HUES64 (cell line): ENCODE data around the gene WDR44.
"Not testable (repeated sequence)": the region's sequence is repeated elsewhere in the genome, so short reads cannot be mapped to it uniquely, and the experiment has no call there.

ENCODE experiments used
- H3K27ac ChIP-seq: 2 replicates; pipeline ENCODE4 v1.7.0; 2013; ENCODE audit warnings: low read depth, low read length, inconsistent platforms
- H3K27me3 ChIP-seq: 2 replicates; pipeline ENCODE4 v1.6.1; 2013; ENCODE audit warnings: mild to moderate bottlenecking, low read length; ENCODE audit not compliant: insufficient read depth
- H3K36me3 ChIP-seq: 2 replicates; pipeline ENCODE4 v1.6.1; 2013; ENCODE audit warnings: mild to moderate bottlenecking, low read length; ENCODE audit not compliant: insufficient read depth
- H3K4me1 ChIP-seq: 2 replicates; pipeline ENCODE4 v1.6.1; 2013; ENCODE audit warnings: mild to moderate bottlenecking, low read length, moderate library complexity; ENCODE audit not compliant: insufficient read depth
- H3K4me3 ChIP-seq: 2 replicates; pipeline ENCODE4 v1.5.1; 2013; ENCODE audit warnings: mild to moderate bottlenecking, low read length, moderate library complexity
- H3K9ac ChIP-seq: 2 replicates; pipeline ENCODE4 v1.6.1; 2013; ENCODE audit warnings: mild to moderate bottlenecking, low read depth, low read length
- H3K9me3 ChIP-seq: 2 replicates; pipeline ENCODE4 v1.6.1; 2013; ENCODE audit warnings: low read depth, low read length; ENCODE audit not compliant: insufficient read depth
- WGBS: fragments of 150-250, 120-280 bp; methylation state at CpG from one replicate; pipeline ENCODE4 v1.1.7; 2013; ENCODE audit warnings: missing lambda C conversion rate; 5-methylcytosine and 5-hydroxymethylcytosine counted together

WDR44 gene

GRCh38 chrX:118423558-118423957, 77.7 kb downstream of the WDR44 start:
- Histone ChIP-seq H3K4me3 (no peak overlapping the region), H3K27me3 (no peaks in the 10 kb centered on the region), H3K4me1 (peaks cover under 1% of the 10 kb centered on the region; the same call in 1 of the 2 replicates), H3K36me3 (peaks cover 10% of the 10 kb centered on the region; the same call in 1 of the 2 replicates), H3K9me3 (no peaks in the 10 kb centered on the region), H3K9ac (no peak overlapping the region), H3K27ac (no peak overlapping the region)
- WGBS, result no CpG with 5 or more reads among the region's 4 CpGs

DNA sequence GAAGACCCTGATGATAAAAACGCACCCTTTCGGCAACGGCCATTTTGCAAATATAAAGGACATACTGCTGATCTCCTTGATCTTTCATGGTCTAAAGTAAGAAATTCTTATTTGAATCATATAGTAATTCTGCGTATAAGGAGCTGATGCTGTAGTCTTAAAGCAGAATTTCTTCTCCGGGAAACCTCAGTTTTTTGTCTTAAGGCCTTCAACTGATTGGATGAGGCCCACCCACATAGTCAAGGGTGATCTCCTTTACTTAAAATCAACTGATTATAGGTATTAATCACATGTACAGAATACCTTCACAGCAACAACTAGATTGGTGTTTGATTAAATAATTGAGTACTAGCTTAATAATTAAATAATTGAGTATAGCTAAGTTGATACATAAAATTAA, 86.9 kb downstream of the WDR44 start:
- no peaks in the 10 kb centered on the region for H3K9me3 ChIP-seq
- no peak overlapping the region for H3K9ac ChIP-seq
- H3K27ac ChIP-seq, result no peak overlapping the region
- no peaks in the 10 kb centered on the region for H3K4me1 ChIP-seq
- H3K4me3 ChIP-seq, result no peak overlapping the region
- H3K27me3 ChIP-seq, result no peaks in the 10 kb centered on the region
- peaks cover 51% of the 10 kb centered on the region for H3K36me3 ChIP-seq
- WGBS, result 100% methylated on average over 5 of the region's 5 CpGs

DNA sequence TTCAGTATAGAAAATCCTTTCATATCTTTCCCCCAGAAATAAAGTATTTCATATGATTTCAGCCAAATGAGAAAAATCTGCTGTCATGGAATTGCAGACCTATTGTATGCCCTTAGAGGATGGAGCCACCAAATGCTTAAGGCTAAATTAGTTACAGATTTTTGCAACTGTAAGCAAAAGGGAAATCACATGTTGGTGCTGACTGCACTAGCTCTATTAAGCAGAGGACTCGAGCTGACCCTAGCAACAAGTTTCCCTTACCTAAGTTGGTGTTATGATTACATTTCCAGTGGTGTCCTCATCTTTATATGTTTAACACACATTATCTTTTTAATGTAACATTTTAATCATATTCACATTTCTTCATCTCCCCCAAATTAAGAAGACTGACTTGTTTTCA, 91.4 kb downstream of the WDR44 start:
- peaks cover 57% of the 10 kb centered on the region for H3K36me3 ChIP-seq
- H3K9ac ChIP-seq, result no peak overlapping the region
- WGBS, result no CpG with 5 or more reads among the region's 1 CpG
- H3K4me1 ChIP-seq, result no peaks in the 10 kb centered on the region
- no peaks in the 10 kb centered on the region for H3K27me3 ChIP-seq
- no peak overlapping the region for H3K4me3 ChIP-seq
- no peaks in the 10 kb centered on the region for H3K9me3 ChIP-seq
- no peak overlapping the region for H3K27ac ChIP-seq

- no peaks in the 10 kb centered on the region for H3K4me1 ChIP-seq
- H3K4me3 ChIP-seq, result no peak overlapping the region
- H3K9me3 ChIP-seq, result no peaks in the 10 kb centered on the region
- H3K27me3 ChIP-seq, result no peaks in the 10 kb centered on the region
- H3K9ac ChIP-seq, result no peak overlapping the region
- 94% methylated on average over 3 of the region's 3 CpGs for WGBS
- H3K36me3 ChIP-seq, result peaks cover 34% of the 10 kb centered on the region
- H3K27ac ChIP-seq, result no peak overlapping the region
Measured at GRCh38 chrX:118448273-118448783, 102.4 kb downstream of the WDR44 start.

- H3K4me1 ChIP-seq, result no peaks in the 10 kb centered on the region
- no peaks in the 10 kb centered on the region for H3K27me3 ChIP-seq
- H3K36me3 ChIP-seq, result peaks cover 5% of the 10 kb centered on the region; the same call in 1 of the 2 replicates
- H3K9me3 ChIP-seq, result no peaks in the 10 kb centered on the region
- no peak overlapping the region for H3K4me3 ChIP-seq
- no peak overlapping the region for H3K27ac ChIP-seq
- WGBS, result 62% methylated on average over 3 of the region's 3 CpGs
- no peak overlapping the region for H3K9ac ChIP-seq
Measured at GRCh38 chrX:118455013-118455412, 109.1 kb downstream of the WDR44 start.

DNA sequence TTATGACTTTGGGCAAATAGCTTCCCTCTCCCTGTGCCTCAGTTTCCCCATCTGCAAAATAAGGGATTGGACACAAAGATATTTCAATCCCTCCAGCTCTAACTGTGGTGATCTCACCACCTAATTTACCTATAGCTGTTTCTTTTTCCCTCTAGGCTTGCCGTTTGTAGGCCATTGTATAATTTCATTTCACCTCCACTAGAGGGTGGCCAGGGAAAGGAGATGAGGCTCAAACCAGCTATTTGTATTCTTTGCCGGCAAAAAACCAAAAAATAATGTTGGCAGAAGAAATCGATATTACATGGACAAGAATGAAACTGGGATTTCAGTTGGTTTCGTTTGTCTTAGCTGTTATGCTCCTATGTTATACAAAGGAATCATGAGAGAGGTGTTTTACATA, 113.6 kb downstream of the WDR44 start:
- no peak overlapping the region for H3K27ac ChIP-seq
- no peak overlapping the region for H3K9ac ChIP-seq
- 44% methylated on average over 4 of the region's 4 CpGs for WGBS
- H3K4me1 ChIP-seq, result no peaks in the 10 kb centered on the region
- no peaks in the 10 kb centered on the region for H3K27me3 ChIP-seq
- H3K36me3 ChIP-seq, result no peaks in the 10 kb centered on the region
- no peak overlapping the region for H3K4me3 ChIP-seq
- H3K9me3 ChIP-seq, result no peaks in the 10 kb centered on the region

GRCh38 chrX:118464501-118464900, 118.6 kb downstream of the WDR44 start:
- H3K27ac ChIP-seq, result no peak overlapping the region
- 96% methylated on average over 4 of the region's 6 CpGs for WGBS
- no peak overlapping the region for H3K4me3 ChIP-seq
- no peaks in the 10 kb centered on the region for H3K9me3 ChIP-seq
- H3K9ac ChIP-seq, result no peak overlapping the region
- no peaks in the 10 kb centered on the region for H3K4me1 ChIP-seq
- no peaks in the 10 kb centered on the region for H3K36me3 ChIP-seq
- H3K27me3 ChIP-seq, result no peaks in the 10 kb centered on the region

DNA sequence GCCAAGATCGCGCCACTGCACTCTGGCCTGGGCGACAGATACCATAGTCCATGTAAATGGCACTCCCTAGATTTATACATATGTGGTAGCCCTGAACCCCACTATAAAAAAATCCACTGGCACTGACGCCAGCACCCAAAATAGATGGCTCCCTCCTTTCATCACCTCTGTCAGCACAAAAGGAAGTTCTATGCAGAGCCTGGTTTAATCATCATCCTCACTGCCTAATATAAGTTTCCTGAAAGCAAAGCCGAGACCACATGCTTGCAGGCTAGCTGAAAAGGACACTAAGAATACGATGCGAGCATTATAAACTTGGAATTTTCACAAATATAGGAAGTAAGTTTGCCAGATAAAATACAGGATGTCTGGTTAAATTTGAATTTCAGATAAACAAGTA, 122.2 kb downstream of the WDR44 start:
- Histone ChIP-seq H3K27ac (no peak overlapping the region), H3K9ac (no peak overlapping the region), H3K9me3 (no peaks in the 10 kb centered on the region), H3K4me1 (no peaks in the 10 kb centered on the region), H3K27me3 (no peaks in the 10 kb centered on the region), H3K4me3 (no peak overlapping the region), H3K36me3 (no peaks in the 10 kb centered on the region)
- 88% methylated on average over 7 of the region's 7 CpGs for WGBS

GRCh38 chrX:118470721-118471347, 124.9 kb downstream of the WDR44 start:
- H3K27me3 ChIP-seq, H3K36me3 ChIP-seq, H3K4me1 ChIP-seq, H3K9ac ChIP-seq, H3K27ac ChIP-seq, H3K9me3 ChIP-seq, H3K4me3 ChIP-seq: not testable (repeated sequence)
- WGBS, result 96% methylated on average over 5 of the region's 5 CpGs

DNA sequence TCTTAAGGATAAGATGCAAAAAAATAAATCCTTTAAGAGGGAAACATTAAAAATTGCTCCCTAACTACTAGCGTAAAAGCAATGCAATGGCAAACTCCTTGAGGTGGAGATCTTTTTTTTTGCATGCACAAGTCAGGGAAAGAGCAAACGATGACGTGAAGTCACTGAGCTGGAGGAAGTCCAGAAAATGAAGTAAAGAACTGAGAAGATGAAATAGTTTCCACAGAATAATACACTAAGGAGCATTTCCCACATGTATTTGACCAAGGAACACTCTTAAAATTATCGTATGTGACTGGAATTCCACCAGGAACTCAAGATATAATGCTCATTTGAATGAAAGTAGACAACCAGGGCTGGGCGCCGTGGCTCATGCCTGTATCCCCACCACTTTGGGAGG, 128.7 kb downstream of the WDR44 start:
- no peak overlapping the region for H3K4me3 ChIP-seq
- H3K27me3 ChIP-seq, result no peaks in the 10 kb centered on the region
- no peak overlapping the region for H3K9ac ChIP-seq
- H3K9me3 ChIP-seq, result no peaks in the 10 kb centered on the region
- H3K36me3 ChIP-seq, result no peaks in the 10 kb centered on the region
- H3K27ac ChIP-seq, result no peak overlapping the region
- H3K4me1 ChIP-seq, result no peaks in the 10 kb centered on the region
- WGBS, result 88% methylated on average over 6 of the region's 6 CpGs

- 87% methylated on average over 4 of the region's 4 CpGs for WGBS
- no peak overlapping the region for H3K4me3 ChIP-seq
- no peaks in the 10 kb centered on the region for H3K4me1 ChIP-seq
- no peak overlapping the region for H3K27ac ChIP-seq
- no peaks in the 10 kb centered on the region for H3K36me3 ChIP-seq
- H3K9me3 ChIP-seq, result no peaks in the 10 kb centered on the region
- no peaks in the 10 kb centered on the region for H3K27me3 ChIP-seq
- H3K9ac ChIP-seq, result no peak overlapping the region
Measured at GRCh38 chrX:118475903-118476302, 130.0 kb downstream of the WDR44 start.

DNA sequence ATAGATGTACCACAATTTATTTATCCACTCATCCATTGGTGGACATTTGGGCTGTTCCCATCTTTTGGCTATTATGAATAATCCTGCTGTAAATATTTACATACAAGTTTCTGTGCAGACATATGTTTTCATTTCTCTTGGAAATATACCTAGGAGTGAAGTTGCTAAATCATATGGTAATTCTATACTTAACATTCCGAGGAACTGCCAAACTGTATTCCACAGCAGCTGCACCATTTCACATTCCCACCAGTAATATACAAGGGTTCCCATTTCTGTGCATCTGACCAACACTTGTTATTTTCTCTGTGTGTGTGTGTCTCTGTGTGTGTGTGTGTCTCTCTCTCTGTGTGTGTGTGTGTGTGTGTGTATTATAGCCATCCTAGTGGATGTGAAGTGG, 134.3 kb downstream of the WDR44 start:
- Histone ChIP-seq H3K27ac (no peak overlapping the region), H3K9me3 (no peaks in the 10 kb centered on the region), H3K4me1 (no peaks in the 10 kb centered on the region), H3K4me3 (no peak overlapping the region), H3K27me3 (no peaks in the 10 kb centered on the region), H3K9ac (no peak overlapping the region), H3K36me3 (no peaks in the 10 kb centered on the region)
- WGBS, result no CpG with 5 or more reads among the region's 1 CpG
